ENCODE measurements around the gene HTR3B. TPM values are rescaled to one million over a fixed set of nuclear protein-coding genes. Genes with fewer than 3 reads are reported as not detected.

HTR3B gene
- polyA plus RNA-seq, 1 donor (not counting 4 experiments of a cell fraction or from before 2014, with no cell fraction given): not detected

DNA sequence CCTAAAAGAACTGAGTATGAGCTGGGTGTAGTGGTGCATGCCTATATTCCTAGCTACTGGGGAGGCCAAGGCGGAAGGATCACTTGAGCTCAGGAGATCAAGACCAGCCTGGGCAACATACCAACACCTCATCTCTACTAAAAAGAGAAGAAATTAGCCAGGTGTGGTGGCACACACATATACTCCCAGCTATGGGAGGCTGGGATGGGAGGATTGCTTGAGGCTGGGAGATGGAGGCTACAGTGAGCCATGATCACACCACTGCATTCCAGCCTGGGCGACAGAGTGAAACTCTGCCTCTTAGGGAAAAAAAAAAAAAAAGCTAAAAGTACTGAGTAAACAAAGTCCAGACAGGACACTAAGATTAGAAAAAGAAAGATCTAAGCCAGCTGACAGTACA lies 3.5 kb upstream of the HTR3B start:
- no peak for TF ChIP-seq EZH2 (IDR thresholded peaks at IDR 0.05; ENCODE audit: low read length)
- no peak for TF ChIP-seq CTCF (optimal IDR thresholded peaks at IDR 0.05 in 1 of 3, IDR thresholded peaks at IDR 0.05 in 1 of 3, conservative IDR thresholded peaks at IDR 0.05 in 1 of 3; ENCODE audit: extremely low read depth in 1 of 3, insufficient read depth in 2 of 3, low read length in 3 of 3)

GRCh38 chr11:113906038-113906437 lies 1.4 kb downstream of the HTR3B start:
- H3K79me2 ChIP-seq (ENCODE audit: control insufficient read depth, insufficient read depth, low read length): no peaks in the 10 kb centered on the region
- peaks cover 8% of the 10 kb centered on the region for H3K27me3 ChIP-seq (ENCODE audit: control insufficient read depth, extremely low read depth, insufficient read depth, low read length)
- TF ChIP-seq EZH2 (IDR thresholded peaks at IDR 0.05; ENCODE audit: low read length) (no peak), CTCF (optimal IDR thresholded peaks at IDR 0.05 in 1 of 3, IDR thresholded peaks at IDR 0.05 in 1 of 3, conservative IDR thresholded peaks at IDR 0.05 in 1 of 3; ENCODE audit: extremely low read depth in 1 of 3, insufficient read depth in 2 of 3, low read length in 3 of 3) (peak in 2 of 3 experiments; percentile 10 to 14)
- H3K4me2 ChIP-seq (ENCODE audit: control insufficient read depth, extremely low read depth, insufficient read depth, low read depth, low read length): no peak overlapping the region
- H3K4me1 ChIP-seq (ENCODE audit: control insufficient read depth, extremely low read depth, insufficient read depth, low read length): no peaks in the 10 kb centered on the region
- no peaks in the 10 kb centered on the region for H4K20me1 ChIP-seq (ENCODE audit: control insufficient read depth, extremely low read depth, insufficient read depth, low read length)
- dilution Hi-C loops (cut with MboI; ENCODE audit: extremely low pct_ligation_motif_present, low sequenced_read_pairs): no loop called here
- H3K4me3 ChIP-seq (ENCODE audit: control insufficient read depth in 2 of 3, extremely low read depth in 1 of 3, insufficient read depth in 2 of 3, low read depth in 1 of 3, low read length in 3 of 3): no peak overlapping the region
- no peaks in the 10 kb centered on the region for H3K9me3 ChIP-seq (ENCODE audit: control insufficient read depth, low read depth, low read length)
- H3K36me3 ChIP-seq (ENCODE audit: control insufficient read depth in 2 of 2, extremely low read depth in 1 of 2, insufficient read depth in 2 of 2, low read length in 2 of 2): no peaks in the 10 kb centered on the region
- no peak overlapping the region for H3K9ac ChIP-seq (ENCODE audit: control insufficient read depth, extremely low read depth, insufficient read depth, low read length)
- H3K9me1 ChIP-seq (ENCODE audit: control insufficient read depth, extremely low read depth, insufficient read depth, low read length): no peaks in the 10 kb centered on the region
- no peak overlapping the region for H3K27ac ChIP-seq (ENCODE audit: control insufficient read depth, insufficient read depth, low read length)
- no peak overlapping the region for H2AFZ ChIP-seq (ENCODE audit: control insufficient read depth, low read length)
- FAIRE-seq (no peak), DNase-seq (ENCODE audit: low read depth, low spot score) (no peak)

More for the DNA sequence above, 3.5 kb upstream of the HTR3B start:
- Histone ChIP-seq H3K9me1 (ENCODE audit: control insufficient read depth, extremely low read depth, insufficient read depth, low read length) (no peaks in the 10 kb centered on the region), H3K4me1 (ENCODE audit: control insufficient read depth, extremely low read depth, insufficient read depth, low read length) (no peaks in the 10 kb centered on the region), H3K27ac (ENCODE audit: control insufficient read depth, insufficient read depth, low read length) (no peak overlapping the region), H3K4me3 (ENCODE audit: control insufficient read depth in 2 of 3, extremely low read depth in 1 of 3, insufficient read depth in 2 of 3, low read depth in 1 of 3, low read length in 3 of 3) (no peak overlapping the region), H3K27me3 (ENCODE audit: control insufficient read depth, extremely low read depth, insufficient read depth, low read length) (peaks cover 3% of the 10 kb centered on the region), H3K36me3 (ENCODE audit: control insufficient read depth in 2 of 2, extremely low read depth in 1 of 2, insufficient read depth in 2 of 2, low read length in 2 of 2) (no peaks in the 10 kb centered on the region), H3K9ac (ENCODE audit: control insufficient read depth, extremely low read depth, insufficient read depth, low read length) (no peak overlapping the region), H3K4me2 (ENCODE audit: control insufficient read depth, extremely low read depth, insufficient read depth, low read depth, low read length) (no peak overlapping the region), H3K9me3 (ENCODE audit: control insufficient read depth, low read depth, low read length) (no peaks in the 10 kb centered on the region), H3K79me2 (ENCODE audit: control insufficient read depth, insufficient read depth, low read length) (no peaks in the 10 kb centered on the region), H2AFZ (ENCODE audit: control insufficient read depth, low read length) (no peak overlapping the region), H4K20me1 (ENCODE audit: control insufficient read depth, extremely low read depth, insufficient read depth, low read length) (no peaks in the 10 kb centered on the region)
- no peak for FAIRE-seq
- dilution Hi-C loops (cut with MboI; ENCODE audit: extremely low pct_ligation_motif_present, low sequenced_read_pairs): no loop called here
- no peak for DNase-seq (ENCODE audit: low read depth, low spot score)

Measured in keratinocyte (primary cell).